ENCODE data around the gene ZDHHC21.

The ZDHHC21 gene

DNA sequence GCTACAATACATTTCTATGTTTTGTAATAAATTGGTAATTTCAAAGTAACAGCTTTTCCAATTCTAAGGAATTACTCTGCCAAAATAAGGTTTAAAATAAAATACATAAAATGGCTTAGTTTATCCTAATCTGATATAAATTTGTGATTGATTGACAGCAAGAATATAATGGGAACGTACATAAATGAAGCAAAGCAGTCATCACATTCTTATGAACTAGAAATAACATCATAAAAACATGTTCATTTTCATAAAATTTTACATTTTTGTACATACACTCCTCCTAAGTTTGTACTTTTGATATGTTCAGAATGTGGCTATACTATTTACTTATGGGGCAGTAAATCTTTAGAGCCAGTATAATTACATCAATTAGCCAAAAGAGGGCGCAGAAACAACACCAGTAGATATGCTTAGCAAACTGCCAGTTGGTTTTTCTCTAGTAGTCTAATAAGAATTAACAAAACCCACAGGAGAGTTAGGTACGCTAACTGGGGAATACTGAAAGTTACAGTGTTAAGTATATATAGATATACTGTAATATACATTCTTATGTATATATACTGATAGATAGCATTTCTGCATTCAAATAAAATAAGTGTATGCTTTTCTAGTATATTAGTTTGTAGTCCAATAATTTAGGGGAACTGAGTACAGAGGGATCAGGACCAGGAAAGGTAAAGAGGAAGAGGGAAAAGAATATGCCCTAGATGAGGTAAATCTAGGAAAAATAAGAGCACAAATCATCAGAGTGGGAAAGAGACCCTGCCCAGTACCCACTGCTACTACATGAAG lies 76.8 kb downstream of the ZDHHC21 start:
- no peak overlapping the region for H3K27ac ChIP-seq (ENCODE audit: low read depth, low read length)
- no peaks in the 10 kb centered on the region for H3K9me3 ChIP-seq (ENCODE audit: control insufficient read depth, insufficient read depth, low read length)
- H3K4me2 ChIP-seq (ENCODE audit: low read length), result no peak overlapping the region
- H3K36me3 ChIP-seq (ENCODE audit: control insufficient read depth, low read length), result no peaks in the 10 kb centered on the region
- no peaks in the 10 kb centered on the region for H3K79me2 ChIP-seq (ENCODE audit: control insufficient read depth, low read length)
- no peak for TF ChIP-seq EZH2phosphoT487 (IDR thresholded peaks at IDR 0.05; ENCODE audit: borderline replicate concordance, low read length)
- TF ChIP-seq, protein P1, sequence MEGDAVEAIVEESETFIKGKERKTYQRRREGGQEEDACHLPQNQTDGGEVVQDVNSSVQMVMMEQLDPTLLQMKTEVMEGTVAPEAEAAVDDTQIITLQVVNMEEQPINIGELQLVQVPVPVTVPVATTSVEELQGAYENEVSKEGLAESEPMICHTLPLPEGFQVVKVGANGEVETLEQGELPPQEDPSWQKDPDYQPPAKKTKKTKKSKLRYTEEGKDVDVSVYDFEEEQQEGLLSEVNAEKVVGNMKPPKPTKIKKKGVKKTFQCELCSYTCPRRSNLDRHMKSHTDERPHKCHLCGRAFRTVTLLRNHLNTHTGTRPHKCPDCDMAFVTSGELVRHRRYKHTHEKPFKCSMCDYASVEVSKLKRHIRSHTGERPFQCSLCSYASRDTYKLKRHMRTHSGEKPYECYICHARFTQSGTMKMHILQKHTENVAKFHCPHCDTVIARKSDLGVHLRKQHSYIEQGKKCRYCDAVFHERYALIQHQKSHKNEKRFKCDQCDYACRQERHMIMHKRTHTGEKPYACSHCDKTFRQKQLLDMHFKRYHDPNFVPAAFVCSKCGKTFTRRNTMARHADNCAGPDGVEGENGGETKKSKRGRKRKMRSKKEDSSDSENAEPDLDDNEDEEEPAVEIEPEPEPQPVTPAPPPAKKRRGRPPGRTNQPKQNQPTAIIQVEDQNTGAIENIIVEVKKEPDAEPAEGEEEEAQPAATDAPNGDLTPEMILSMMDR (IDR thresholded peaks at IDR 0.05; ENCODE audit: low read depth, low read length, poor library complexity, severe bottlenecking), result peak; percentile 71
- no peaks in the 10 kb centered on the region for H4K20me1 ChIP-seq (ENCODE audit: control insufficient read depth, insufficient read depth, low read depth, low read length)
- no peaks in the 10 kb centered on the region for H3K4me1 ChIP-seq (ENCODE audit: control insufficient read depth, low read length)
- no peaks in the 10 kb centered on the region for H3K9me2 ChIP-seq (replicated peaks; ENCODE audit: control insufficient read depth, low read length)
- H3F3A ChIP-seq (ENCODE audit: control insufficient read depth, insufficient read depth), result no peaks in the 10 kb centered on the region
- no peaks in the 10 kb centered on the region for H3K27me3 ChIP-seq (ENCODE audit: control insufficient read depth, low read length)
- no peak overlapping the region for H3K4me3 ChIP-seq (ENCODE audit: low read length)

DNA sequence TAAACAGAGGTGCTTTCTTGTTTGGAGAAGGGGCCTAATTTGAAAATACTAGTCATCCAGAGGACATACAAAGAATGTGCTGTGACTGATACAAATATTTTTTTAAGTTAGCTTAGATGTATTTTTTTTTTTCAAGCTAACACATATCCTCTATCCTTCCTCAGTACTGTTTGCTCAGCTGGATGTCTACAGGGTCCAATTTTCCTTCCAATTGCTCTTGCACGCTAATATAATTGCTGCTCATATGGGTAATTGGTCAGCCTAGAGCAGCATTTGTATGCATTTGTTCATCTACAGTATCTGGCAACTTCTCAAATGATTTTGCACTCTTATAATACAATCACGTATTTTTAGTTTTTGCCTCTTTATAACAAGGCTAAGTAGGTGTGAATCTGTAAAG lies 84.7 kb downstream of the ZDHHC21 start:
- H3K36me3 ChIP-seq (ENCODE audit: control insufficient read depth, low read length), result no peaks in the 10 kb centered on the region
- H3K4me3 ChIP-seq (ENCODE audit: low read length), result no peak overlapping the region
- no peak overlapping the region for H3K4me2 ChIP-seq (ENCODE audit: low read length)
- no peaks in the 10 kb centered on the region for H3K9me3 ChIP-seq (ENCODE audit: control insufficient read depth, insufficient read depth, low read length)
- no peak overlapping the region for H3K27ac ChIP-seq (ENCODE audit: low read depth, low read length)
- H3F3A ChIP-seq (ENCODE audit: control insufficient read depth, insufficient read depth), result no peaks in the 10 kb centered on the region
- no peaks in the 10 kb centered on the region for H3K4me1 ChIP-seq (ENCODE audit: control insufficient read depth, low read length)
- no peaks in the 10 kb centered on the region for H4K20me1 ChIP-seq (ENCODE audit: control insufficient read depth, insufficient read depth, low read depth, low read length)
- H3K79me2 ChIP-seq (ENCODE audit: control insufficient read depth, low read length), result no peaks in the 10 kb centered on the region
- H3K27me3 ChIP-seq (ENCODE audit: control insufficient read depth, low read length), result no peaks in the 10 kb centered on the region
- H3K9me2 ChIP-seq (replicated peaks; ENCODE audit: control insufficient read depth, low read length), result no peaks in the 10 kb centered on the region
- no peak for TF ChIP-seq EZH2phosphoT487 (IDR thresholded peaks at IDR 0.05; ENCODE audit: borderline replicate concordance, low read length)
- TF ChIP-seq, protein P1 (IDR thresholded peaks at IDR 0.05; ENCODE audit: low read depth, low read length, poor library complexity, severe bottlenecking), result no peak

DNA sequence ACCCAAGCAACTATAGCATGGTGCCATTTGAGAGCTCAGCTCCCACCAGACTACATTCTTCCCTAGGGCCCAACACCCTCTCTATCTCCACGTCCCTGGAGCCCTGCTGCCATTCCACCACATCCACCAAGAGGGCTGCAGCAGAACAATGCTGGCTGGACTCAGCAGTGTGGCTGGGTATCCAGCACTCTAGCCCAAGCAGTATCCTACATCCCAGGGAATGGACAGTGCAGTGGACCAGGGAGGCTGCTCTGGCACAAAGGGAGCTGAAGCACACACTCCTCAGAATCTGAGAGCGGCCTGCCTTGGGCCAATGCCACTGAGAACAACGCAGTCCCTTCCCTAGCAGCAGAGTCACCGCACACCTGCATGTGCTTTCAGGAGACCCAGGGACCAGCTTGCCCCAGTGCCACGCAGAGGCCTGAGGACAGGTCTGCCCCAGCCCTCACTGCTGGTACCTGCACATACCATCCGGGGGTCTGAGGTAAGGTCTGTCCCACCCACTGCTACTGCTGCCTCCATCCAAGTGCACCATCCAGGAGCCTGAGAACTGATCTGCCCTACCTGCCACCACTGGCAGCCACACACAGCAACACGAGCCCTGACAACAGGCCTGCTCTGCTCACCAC lies 95.9 kb downstream of the ZDHHC21 start:
- Histone ChIP-seq H3K27me3 (ENCODE audit: control insufficient read depth, low read length) (no peaks in the 10 kb centered on the region), H4K20me1 (ENCODE audit: control insufficient read depth, insufficient read depth, low read depth, low read length) (no peaks in the 10 kb centered on the region), H3K27ac (ENCODE audit: low read depth, low read length) (no peak overlapping the region), H3K9me3 (ENCODE audit: control insufficient read depth, insufficient read depth, low read length) (no peaks in the 10 kb centered on the region), H3K9me2 (replicated peaks; ENCODE audit: control insufficient read depth, low read length) (no peaks in the 10 kb centered on the region), H3K79me2 (ENCODE audit: control insufficient read depth, low read length) (no peaks in the 10 kb centered on the region), H3K4me2 (ENCODE audit: low read length) (no peak overlapping the region), H3F3A (ENCODE audit: control insufficient read depth, insufficient read depth) (no peaks in the 10 kb centered on the region), H3K4me3 (ENCODE audit: low read length) (no peak overlapping the region), H3K36me3 (ENCODE audit: control insufficient read depth, low read length) (no peaks in the 10 kb centered on the region), H3K4me1 (ENCODE audit: control insufficient read depth, low read length) (no peaks in the 10 kb centered on the region)
- TF ChIP-seq, protein P1 (IDR thresholded peaks at IDR 0.05; ENCODE audit: low read depth, low read length, poor library complexity, severe bottlenecking), result no peak

Measured in DOHH2 (cell line).